Astrocyte of the hippocampus (primary cell): ENCODE data around the gene COBL.

Experiments
- DNase-seq: peaks from one replicate; pipeline ENCODE4 v3.0.0; 2011; ENCODE audit warnings: low read depth, low spot score

COBL gene

DNA sequence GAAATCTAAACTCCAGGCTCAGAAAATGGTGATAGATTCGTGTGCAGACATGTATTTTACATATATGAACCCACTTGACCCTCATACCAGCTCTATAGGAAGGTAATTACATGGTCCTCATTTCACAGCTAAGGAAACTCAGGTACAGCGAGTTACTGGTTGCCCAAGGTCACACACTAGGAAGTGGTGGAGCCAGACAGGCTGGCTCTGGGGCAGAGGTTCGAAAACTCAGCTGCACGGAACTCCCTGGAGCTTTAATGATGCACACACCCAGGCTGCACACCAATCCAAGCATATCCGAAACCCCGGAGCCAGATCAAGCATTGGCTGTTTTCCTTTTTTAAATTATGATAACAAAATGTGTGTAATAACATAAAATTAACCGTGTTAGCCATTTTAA, 172.4 kb downstream of the COBL start:
- no peak for DNase-seq

DNA sequence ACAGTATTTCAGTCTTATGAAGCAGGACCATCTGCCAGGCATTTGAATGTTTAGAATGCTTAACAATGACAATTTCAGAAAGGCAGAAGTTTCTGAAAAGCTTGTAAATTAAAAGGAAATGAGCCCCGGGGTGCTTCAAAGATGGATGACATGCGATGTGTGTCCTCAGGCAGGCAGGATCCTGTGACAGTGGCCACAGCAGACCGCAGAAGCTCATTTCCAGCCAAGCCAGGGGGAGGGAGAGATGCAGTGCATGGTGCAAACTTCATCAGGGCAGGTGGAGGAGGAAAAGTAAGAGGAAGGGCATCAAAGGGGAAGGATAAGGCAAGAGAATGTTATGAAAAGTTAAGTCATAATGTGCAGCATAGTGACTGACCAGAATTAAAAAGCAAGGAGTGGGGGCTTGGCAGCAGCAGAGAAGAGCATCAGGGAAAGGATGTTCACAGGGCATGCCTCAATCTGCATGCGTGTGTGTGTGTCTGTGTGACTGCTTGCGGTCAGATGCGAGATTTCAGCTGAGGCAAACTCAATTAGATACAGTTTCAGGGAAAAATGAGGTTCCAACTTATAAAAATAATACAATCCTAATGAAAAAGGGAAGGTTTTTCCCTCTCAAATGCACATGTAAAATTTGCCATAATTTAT, 173.7 kb downstream of the COBL start:
- no peak for DNase-seq

DNA sequence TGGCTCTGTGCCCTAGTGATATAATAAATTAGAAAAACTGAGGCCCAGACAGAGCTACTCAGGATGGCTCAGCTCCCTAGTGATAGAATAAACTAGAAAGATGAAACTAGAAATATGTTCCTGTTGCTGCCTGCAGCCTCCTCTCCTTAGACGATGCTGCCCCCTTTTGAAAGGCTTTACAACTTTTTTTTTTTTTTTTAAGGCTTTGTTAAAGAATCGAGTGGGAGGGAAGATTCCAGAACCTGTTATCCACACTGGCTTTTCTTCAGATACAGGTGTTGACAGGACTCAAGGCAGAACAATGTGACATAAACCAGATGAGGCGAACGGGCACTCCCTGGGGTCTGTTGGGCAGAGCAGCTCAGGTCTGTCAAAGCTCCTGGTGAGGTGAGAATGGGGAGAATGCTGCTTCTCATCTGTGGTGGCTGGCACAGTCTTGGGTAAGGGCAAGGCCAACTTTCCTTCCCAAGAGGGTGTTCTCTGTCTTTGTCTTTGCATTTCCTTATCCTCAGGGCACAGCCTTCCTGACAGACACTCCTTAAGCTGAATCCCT, 175.1 kb downstream of the COBL start:
- DNase-seq = peak; percentile 69

DNA sequence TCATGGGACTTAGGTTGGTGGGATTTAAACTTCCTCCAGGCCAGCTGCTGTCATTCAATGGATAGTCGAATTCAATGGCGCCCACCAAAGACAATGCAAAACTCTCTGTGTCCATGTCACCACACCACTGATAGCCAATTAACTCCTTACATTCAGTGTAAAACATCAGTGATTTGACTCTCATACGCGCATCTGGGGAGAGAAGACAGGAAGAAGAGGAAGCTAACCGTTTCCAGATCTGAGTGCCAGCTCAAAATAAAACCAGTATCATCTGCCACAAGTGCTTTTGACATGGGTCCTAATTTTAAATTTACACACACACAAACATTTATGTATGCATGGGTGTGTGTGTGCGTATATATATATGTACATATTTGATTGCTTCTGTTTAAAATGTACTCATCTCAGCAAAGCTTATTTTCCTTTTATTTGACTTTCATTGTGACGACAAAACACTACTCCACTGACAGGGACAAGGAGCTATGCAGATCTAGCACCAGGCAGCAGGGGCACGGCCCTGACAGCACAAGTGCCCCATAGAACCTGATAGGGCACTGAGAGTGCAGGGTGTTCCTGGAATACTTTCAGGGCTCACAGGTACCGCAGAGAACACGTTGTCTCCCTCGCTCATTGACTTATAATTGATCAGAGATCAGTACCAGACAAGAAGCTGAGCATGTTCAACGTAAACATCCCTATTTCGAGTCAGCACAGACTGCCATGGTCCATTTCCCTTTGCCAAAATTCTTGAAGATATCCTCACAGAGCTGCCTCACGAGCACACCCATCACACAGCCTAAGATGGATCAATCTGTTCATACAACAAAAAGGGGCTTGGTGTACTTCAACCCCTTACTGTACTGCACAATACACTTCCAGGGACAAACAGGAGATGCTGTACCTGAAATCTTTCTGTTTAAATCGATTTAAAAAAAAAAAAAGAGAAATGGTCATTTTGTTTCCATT, 176.1 kb downstream of the COBL start:
- DNase-seq = no peak

DNA sequence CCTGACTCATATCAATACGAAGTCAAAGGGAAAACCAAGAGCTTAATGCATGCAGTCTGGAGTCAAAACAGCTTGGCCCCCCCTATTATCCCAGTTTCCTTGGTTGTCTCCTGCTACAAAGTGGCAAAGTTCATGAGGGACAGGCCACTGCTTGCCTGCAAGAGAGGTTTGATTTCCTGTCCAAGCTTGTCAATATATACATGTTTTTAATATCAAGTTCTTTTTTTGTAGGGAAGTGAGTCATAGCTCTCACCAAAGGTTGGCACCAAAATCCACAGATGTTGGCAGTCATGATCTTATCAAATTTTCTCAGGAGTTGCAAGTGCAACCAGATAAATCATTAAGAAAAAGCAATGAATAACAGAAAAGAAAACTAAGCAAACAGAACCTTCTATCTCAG, 176.8 kb downstream of the COBL start:
- DNase-seq = peak; percentile 32

DNA sequence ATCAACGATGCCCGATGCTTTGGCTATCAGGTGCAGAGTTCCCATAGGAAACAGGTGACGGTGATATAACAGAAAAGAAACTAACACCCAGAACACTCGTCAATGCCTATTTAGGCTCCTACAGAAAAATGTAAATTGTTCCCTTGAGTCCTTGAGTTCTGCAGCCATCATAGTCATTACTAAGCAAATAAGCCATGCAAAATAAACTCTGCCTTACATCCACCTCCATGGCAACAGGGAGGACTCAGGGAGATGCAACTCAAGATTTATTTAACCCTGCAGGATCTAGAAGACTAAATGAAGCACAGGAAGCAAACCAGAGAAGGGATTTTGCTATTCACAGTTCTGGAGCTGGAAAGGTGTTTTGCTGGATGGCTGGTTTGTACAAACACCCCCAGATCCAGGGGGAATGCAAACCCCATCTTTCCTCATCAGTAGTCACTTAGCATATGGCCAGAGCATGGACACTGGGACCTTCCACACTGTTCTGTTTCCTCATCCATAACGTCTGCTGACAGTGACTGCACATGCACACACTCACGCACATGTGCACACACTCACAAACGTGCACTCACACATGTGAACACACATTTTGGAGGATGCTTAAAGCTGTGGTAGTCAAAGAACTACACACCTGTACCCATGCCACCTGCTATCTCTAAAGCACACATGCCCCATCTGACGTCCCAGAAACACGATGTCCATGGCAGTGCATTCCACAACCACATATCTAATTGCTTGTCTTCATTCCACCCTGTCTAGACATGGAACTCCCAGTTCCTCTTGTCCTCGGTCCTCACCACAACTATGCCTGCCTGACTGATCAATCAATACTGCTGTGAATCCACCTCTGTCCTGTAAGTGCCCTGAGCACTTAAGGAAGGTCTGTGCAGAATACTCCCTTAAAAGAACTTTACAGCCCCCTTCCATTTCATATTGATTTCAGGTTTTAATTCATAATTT, 178.2 kb downstream of the COBL start:
- peak; percentile 15 for DNase-seq

DNA sequence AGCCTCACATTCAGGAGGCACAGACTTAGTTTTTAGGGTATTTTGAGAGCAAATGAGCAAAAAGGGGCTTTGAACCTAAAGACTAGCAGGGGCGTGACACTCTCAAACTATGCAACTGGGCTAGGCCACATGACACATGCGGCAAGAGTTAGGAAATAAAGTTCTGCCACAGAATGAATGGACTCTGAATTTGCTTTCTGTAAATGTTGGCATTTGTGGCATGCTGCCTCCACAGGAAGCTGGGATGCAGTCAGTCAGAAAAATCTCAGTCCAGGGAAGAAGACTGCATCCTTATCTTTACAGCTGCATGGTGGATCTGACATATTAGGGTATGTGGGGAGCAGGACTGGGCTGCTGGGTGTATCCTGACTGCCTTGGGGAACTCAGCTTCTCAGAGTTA, 181.0 kb downstream of the COBL start:
- peak; percentile 39 for DNase-seq

DNA sequence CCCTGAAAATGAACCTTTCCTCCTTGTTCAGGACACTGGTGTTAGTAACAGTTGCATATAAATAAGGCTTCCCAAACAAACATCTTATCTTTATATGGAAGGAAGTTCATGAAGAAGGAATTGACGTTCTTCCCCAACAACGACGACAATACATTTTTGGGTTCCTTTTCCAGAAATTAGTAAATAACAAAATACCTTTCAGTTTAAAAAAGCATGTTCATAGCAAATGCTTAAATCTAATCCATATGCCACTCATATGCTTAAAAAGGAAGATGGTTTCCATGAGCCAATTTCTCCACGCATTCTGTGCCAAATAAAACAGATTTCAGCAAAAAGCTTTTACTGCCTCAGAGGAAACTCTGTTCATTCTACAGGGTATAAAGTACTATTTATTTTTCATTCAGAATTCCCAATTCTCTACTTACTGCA, 182.6 kb downstream of the COBL start:
- DNase-seq = no peak

DNA sequence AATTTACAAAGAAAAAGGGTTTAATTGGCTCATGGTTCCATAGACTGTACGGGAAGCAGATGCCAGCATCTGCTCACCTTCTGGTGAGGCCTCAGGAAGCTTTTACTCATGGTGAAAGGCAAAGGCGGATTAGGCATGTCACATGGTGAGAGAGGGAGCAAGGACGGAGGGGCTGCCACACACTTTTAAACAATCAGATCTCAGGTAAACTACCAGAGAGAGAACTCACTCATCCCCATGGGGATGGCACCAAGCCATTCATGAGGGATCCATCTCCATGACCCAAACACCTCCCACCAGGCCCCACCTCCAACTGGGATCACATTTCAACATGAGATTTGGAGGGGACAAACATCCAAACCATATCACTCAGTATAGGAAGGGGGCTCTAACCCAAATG, 183.9 kb downstream of the COBL start:
- DNase-seq = no peak

DNA sequence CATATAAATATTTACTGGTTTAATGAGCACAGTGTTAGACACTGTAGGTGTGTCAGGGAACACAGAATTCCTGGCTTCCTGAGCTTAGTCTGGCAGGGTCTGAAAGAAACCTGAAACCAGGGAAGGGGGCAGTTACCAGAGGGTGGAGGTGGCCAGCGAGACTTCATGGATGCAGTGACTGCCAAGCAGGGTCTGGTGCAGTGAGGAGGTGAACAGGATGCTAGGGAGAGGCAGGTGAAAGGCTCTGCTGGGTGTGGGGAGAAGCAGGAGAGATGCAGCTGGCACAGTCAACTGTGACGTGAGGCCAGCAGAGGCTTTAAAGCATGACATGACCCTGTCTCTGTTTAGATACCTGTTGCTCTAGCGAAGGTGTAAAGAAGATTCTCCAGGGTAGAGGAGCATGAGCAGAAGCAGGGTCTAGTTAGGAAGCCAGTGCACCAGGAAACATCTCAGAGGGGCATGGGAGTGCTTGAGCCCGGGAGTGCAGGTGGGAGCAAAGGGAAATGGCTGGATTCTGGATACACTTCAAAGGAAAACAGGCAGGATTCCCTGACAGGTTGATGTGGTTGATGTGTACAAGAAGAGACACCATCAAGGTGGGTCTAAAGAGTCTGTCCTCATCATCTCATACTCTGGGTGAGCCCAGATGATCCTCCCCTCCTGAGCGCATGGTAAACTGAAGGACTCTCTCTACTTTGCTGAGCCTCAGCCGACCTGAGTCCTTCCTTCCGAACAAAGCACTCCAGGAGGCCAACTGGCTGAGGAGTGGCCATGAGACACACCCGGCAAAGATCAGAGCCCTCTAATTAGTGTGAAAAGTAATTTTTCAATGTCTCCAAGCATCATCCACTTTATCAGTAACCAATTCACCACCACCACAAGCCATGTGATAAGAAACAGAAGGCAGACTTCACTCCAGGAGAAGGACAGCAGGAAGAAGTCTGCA, 186.8 kb downstream of the COBL start:
- no peak for DNase-seq

DNA sequence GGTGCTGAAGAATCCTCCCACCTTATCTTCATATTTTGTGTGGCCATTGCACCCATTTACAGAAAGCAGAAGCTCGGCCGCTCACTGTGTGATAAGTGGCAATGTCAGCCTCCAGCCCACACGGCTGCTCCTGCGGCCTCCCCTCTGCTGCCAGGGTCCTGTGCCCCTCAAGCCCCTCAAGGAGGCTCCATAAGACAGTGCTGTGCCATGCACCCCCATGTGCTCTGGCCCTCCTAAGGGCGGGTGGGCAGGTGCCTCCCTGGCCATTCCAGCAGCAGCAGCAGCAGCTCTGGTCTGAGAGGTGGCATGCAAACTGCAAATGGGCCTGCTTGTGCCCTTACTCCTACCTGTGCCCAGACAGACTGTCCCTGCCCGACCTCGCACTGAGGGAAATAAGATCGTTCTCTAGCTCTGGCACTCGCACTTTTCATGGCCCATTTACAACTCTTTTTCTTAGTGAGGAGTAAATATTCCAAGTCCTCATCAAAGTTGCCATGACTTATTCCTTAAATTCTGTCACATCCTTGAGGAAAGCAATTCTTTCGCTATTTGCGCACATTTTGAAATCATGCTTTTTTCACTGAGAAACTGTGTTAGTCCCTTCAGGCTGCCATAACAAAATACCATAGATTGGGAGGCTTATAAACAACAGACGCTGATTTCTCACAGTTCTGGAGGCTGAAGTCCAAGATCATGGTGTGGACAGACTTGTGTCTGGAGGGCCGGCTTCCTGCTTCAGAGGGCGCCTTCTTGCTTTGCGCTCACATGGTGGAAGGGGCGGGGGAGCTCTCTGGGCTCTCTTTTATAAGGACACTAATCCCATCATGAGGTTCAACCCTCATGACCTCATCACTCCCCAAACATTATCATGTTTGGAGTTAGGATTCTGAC, 187.8 kb downstream of the COBL start:
- DNase-seq = no peak

DNA sequence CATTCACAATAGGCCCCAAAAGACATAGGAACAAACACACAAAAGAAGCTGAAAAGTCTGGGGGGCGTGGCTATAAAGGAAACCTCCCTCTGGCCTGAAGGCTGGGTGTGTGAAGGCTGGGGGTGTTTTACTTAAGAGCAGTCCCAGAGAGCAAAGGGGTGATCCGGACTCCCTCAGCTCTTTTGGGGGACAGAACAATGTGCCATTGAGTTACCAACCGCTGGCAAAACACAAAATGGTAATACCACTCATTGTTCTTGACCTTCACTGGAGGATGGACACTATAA, 189.0 kb downstream of the COBL start:
- DNase-seq = no peak

DNA sequence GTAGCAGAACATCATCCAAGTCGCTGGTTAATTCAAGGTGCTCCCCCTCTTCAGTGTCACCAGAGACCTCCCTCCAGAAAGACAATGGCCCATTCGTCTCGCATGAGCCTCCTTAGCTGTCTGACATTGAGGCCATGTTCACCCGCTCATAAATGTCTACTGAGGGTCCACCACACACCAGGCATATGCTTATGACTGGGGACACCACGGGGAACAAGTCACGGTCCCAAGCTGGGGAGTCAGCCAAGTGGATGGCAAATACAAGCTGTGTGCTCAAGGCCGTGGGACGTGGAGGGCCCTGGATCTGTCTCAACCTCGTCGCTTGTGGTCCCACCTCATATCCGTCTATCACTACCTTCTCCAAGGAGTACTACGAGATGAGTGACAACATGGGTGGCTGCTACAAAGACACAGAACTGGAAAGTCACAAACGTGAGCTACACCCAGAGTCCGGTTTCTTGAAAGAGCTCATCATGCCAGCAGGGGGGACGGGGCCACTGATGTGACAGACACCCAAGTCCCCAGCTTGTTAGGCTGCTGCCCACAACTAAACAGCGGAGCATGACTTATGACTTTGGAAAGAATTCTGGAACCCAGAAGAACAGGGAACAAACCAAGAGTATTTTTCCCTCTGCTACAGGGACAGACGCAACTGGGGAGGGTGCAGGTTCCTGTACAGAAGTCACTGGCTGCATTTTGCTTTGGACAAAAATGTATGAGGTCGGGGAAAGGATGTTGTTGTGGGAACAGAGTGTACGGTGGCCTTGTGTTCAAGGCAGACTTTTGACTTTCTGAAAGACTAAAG, 189.6 kb downstream of the COBL start:
- no peak for DNase-seq

DNA sequence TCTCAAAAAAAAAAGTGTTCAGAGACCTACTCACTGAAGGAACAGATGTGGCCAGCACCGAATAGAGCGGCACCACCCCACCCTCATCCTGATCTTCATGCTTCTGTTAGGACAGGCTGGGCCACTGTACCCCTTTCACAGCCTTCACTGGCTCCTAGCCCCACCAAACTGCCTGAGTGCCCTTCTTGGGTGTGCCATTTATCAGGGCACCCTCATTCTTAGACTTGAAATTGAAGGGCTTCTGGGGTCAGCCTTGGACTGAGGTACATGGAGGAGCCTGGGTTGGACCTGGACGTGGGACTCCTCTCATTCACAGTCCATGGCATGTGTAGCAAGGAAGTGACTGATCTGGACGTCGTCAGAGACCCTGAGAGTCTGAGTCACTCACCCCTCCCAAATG, 190.3 kb downstream of the COBL start:
- DNase-seq = no peak

DNA sequence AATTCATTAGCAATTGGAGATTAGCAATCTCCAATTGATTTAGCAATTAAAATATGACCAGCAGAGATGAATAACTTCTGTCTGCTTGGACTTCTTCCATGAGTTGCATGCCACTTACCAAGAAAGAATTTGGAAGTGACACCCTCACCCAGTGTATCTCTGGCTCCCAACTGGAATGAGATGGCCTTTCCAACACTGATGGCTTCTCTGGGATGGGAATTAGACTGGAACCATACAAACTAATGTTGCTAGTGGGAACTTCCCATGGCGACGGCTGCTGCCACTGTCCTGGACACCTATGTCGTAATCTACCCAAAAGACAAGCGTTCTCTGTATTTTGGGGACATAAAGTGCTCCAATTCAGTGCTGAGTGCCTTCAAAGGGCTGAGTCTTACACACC, 192.3 kb downstream of the COBL start:
- DNase-seq = no peak

DNA sequence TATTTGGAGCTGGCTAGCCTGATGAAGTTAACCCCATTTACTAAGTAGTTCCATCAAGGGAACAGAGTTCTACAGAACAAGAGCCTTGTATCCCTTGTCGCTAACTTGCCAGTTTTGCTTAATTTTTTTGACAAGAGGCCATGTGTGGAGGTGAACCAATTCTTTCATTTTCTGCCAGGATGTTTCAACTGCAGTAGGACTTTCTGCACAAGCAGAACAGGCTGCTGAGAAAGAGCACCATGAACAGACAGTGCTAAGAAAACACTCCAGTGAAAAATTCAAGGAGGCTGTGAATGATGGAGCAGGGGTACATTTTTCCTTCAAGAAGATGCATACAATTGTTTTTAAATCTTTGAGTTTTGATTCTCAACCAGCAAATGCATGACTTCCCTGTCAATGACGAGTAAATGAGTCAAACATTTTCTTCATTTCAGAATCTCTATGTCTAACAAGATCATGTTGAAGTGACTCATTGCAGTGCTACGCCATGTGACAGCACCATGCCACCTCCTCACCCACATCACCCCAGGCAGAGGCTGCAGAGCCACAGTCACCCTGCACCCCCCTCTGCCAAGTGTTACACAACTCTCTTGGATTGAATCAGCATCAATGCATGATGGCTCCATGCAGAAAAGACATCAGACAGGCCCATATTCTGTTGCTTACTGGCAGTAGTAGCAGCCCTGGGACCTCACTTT, 193.1 kb downstream of the COBL start:
- DNase-seq = peak; percentile 81

DNA sequence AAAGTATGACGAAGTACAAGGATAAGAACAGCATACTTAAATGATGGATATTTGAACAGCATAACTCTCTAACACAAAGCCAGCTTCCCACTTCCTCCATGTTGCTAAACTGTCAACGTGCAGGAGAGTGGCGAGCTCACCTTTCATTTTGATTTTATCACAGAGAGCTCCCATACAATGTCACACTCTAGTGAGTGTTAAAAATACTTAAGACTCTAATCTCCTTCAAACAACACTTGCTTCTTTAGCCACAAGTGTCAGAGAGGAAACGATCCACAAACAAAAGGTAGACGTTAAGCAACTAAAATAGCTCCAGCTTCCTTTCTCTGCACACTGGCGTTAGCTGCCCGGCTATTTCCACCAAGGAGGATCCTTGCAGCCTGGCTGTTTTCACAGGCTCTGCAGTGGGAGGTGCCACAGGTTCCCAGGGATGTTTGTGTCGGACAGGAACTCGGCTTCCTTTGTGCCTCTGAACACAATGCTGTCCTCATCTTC, 194.6 kb downstream of the COBL start:
- DNase-seq = peak; percentile 17
